Right hindlimb (tissue), 1 donor: ENCODE data around the gene DPP6.

Experiments
- DNase-seq: peaks from one replicate; pipeline ENCODE4 v3.0.0-alpha.2; 2018

Gene DPP6

DNA sequence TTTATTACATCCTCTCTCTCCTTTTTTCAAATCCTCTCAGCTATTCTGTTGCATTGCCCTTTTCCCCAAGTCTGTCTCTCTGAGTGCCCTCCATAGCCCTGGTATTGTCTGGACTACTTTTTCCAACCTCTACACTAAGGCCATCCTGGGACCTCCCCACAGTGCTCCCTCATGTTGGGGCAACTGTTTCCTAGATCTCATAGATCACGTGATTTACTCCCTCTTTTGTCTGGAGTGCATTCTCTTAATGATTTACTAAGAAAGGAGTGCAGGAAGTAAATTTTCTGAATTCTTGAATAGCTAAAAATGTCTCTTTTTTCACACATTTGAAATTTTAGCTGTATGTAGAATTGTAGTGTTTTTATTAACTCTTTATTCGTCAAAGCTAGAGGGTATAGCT lies 733.7 kb downstream of the DPP6 start:
- DNase-seq: no peak

DNA sequence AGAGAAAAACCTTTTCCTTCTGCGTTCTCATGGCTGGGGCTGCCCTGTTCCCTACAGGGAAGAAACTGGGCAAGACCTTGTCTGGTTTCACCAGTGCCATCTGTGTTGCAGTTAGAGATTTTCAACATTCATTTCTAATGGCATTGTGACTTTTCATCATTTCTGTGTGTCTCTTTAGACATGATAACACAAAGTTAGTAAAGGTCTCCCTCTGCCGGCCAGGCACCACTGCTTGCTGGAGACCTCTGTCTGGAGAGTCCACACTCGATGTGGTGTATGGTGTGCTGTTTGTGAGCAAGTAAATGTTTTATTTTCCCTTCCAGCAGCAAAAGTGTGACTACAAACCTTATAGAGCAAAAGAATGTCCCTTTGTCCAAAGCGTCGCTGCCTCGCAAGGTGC lies 737.2 kb downstream of the DPP6 start:
- no peak for DNase-seq

DNA sequence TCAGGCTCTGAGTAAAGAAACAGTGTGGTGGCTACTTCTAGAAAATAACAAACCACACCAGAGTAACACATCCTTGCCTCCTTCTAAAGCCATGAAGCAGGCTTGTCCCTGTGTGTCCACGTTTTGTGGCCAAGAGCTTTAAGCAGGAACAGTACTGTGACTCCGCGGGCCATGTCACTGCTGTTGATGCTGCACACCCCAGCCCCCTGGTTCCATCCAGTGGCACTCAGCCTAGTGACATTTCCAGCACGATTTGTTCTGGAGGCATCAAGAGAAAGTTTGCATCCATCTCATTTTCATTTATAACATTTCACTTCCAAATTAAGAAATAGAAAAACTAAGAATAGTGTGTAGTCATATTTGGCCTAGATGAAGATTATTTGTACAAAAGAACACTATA lies 739.4 kb downstream of the DPP6 start:
- no peak for DNase-seq

DNA sequence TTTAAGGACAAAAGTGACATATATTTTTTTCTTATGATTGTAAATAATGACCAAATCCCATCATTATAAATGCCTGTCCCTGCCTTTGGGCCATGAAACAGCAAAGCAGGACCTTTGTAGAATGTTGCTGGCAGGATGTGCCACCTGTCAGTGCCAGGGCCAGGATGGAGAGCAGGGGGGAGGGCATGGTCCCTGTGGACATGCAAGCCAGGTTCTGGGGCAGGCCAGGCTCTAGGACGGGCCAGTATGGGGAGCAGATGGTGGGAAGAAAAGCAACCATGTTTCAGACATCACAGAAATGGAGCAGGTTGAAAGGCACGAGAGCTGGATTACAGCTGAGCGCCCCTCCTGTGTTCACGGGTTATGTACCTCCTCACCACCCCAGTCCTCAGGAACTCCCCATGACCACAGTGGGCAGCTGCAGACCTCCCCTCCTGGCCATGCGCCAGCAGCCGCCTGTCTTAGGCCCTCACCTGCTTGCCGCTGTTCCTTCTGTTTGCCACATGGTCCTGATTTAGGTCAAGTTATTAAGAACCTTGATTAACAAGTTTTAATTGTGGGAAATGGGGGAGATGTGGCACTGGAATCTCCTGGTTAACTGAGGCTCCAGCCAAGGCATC lies 740.3 kb downstream of the DPP6 start:
- DNase-seq: no peak

DNA sequence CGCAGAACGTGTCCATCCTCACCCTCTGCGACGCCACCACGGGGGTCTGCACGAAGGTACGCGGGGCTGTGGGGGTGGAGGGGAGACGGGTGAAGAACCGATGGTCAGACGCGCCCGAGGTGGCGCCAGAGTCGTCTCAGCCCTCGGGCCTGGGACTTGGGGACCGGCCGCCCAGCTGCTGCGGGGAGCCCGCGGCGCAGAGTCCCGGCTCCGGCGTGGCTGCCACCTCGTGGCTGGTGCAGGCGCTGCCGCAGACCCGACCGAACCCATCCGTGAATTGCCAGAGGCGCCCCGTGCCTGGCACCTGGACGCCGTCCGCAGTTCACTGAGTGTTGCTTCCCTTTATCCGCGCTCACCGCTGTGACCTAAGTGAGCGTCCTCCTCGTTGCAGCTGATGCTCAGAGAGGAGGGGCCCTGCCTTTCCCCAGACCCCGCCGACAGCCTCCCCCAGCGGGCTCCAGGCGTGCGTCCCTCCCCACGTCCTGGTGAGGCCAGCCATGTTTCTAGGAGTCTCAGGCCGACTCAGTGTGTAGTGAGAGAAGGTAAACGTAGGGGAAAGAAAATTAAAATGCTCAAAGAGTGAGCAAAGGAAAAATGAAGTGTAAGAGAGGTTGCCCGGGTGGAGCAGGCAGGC lies 742.1 kb downstream of the DPP6 start:
- DNase-seq: peak; percentile 23

DNA sequence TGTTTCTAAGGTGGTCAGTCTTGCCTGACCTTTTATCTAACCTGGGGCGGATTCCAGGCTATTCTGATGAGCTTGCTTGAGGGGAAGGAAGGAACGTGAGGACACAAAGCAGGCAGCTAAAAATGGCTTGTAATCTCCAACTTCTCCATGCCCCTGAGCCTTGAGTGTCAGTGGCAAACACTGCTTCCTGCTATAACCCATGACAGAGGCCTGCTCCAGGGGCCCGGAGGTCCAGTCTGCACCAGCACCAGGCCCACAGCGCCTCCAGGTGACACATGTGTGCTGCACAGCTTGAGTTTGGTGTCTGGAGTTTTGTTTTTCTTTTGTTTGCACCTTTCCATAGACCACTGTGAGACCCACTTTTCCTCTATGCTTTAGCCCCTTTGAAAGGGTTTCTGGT lies 742.8 kb downstream of the DPP6 start:
- DNase-seq: no peak

DNA sequence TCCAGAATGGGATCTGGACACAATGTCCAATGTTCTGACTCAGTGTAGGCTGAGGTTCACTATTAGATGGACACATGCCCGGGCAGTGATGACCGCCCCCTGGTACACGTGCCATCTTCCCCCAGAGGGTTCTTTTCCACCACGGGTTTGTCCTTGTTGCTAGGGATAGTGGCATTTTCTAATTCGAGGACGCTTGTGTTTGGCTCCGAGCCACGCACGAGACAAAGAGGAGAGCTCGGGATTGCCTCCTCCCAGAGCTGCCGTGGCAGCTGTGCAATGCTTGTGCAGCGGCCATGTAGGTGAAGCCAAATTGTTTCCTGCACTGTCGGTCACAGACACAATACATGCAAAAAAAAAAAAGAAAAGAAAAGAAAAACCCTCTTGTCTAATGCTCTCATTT lies 743.2 kb downstream of the DPP6 start:
- no peak for DNase-seq

DNA sequence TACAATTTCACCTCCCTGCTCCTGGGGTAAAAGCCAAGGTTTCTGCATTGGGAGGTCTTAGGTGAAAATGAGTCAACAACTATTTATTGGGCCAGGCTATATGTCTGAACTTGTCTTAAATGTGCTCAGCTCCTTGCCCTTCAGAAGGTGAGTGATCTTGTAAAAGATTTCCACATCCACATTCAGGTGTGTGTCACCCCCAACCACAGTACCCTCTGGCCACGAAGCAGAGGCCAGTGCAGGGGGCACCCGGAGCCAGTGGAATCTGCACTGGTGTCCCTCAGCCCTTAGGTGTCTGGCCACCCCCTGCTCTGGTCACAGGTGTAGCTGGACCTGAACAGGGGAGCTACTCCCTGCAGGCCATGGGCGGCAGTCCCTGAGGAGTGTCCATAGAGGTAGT lies 752.3 kb downstream of the DPP6 start:
- no peak for DNase-seq

DNA sequence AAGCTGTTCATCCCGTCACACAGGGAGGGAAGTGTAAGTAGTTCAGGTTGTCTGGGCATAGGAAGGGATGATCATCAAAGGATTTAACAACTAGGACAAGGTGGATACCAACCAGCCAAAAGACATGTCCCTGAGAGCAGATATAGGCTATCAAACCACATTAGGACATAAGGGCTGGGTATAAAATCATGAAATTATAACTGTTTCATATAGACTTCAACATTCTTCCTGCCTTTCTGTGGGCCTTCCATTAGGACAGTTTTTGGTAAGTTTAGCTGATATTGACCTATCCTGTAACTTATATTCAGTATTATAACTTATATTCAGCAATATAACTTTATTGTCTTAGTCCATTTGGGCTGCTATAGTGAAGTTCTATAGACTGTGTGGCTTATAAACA lies 759.8 kb downstream of the DPP6 start:
- DNase-seq: no peak

DNA sequence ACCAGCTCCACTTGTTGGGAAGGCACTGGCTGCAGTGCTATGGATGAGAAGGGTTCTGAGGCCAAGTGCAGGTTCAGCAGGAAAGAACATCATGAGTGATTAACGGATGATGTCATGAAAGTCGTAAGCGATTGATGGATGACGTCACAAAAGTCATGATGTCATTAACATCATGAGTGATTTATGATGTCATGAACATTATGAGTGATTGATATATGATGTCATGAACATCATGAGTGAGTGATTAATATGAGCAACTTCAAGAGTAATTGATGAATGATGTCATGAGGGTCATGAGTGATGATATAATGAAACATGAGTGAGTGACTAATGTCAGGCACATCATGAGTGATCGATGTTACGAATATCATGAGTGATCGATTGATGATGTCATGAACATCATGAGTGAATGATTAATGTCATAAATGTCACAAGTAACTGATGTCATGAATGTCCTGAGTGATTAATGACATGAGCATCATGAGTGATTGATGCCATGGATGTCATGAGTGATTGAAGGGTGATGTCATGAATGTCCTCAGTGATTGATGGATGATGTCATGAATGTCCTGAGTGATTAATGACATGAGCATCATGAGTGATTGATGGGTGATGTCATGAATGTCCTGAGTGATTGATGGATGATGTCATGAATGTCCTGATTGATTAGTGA lies 765.2 kb downstream of the DPP6 start:
- no peak for DNase-seq

DNA sequence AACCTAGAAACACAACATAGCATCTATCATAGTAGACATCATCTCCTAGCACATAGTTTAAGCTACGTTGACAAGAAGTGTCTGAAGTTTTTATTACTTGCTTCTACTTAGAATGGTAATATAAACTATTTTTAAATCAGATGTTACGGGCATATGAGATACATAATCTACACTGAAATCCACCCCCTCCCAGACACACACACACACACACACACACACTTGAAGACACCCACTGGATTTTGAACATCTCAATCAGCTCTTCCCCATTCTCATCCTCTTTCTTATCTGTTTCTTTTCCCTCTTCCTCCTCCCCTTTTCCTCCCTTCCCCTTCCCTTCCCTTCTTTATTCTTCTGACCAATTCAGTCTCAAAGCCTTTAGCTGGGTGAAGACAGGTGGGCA lies 774.8 kb downstream of the DPP6 start:
- DNase-seq: no peak

DNA sequence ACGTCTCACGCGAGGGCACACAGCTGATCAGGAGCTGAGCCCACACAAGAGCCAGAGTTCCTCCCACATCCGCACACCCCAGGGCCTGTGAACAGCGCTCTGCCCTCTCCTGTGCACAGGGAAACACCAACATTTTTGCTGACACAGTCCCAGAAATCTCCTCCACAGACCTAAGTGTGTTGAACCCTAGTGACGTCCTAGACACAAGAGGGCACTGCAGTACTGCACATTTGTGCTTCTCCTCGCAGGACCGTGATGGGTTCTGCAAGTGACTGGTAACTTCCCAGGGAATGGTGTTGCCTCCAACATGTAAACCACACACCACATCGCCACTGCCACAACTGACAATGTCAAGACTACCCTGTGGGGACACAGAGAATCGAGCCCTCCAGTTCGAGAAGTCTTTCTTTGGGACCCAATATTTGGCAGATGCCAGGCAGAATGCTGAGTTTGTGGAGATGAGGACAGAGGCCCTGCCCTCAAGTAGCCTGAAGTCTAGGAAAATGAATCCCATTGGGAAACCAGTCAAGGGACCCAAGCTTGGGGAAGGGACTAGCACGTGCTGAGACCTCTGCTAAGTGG lies 780.5 kb downstream of the DPP6 start:
- DNase-seq: no peak

DNA sequence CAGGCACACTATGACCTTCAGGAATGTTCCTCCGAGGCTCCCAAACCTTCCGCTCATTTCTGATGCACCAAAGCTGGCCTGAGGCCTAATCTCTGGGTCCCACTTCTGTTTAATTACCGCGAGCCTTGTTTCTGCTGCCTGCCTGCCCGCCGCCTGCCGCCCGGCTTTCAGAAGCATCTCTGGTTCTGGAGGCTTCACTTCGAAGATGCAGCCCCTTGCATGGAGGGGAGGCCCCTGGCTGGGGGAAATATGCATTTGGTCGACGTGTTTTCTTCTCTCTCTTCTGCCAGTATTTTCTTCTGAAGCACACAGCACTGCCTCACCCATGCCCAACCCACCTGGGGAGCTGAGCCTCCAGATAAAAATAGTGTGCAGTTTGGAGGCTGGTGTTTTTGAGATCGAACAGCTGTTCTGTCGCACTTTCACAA lies 783.8 kb downstream of the DPP6 start:
- DNase-seq: no peak

DNA sequence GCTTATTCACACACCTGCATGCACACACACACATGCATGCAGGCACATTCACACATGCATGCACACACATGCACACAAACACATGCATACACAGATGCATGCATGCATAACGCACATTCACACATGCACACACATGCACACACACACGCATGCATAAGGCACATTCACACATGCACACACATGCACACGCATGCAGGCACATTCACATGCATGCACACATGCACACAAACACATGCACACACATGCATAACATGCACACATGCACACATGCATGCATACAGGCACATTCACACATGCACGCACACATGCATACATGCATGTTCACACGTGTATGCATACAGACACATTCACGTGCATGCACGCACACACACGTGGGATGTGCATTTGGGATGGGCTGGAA lies 784.9 kb downstream of the DPP6 start:
- no peak for DNase-seq

DNA sequence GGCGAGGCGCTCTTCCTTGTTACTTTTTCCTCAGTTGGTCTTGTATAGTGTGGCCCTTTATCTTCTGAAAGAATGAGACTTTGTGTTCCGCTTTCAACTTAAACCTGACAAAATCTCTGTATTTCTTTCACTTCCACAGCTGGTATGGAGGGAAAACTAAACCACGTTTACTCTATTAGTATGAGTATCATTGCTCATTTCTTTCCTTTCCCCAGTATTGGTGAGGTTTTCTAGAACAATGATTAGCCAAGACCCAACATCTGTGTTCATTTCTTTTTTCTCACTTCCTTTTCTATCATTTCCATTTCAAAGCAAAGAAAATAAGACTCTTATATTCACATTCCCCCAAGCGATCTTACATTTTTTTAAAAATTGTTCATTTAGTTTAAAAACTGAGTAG lies 785.4 kb downstream of the DPP6 start:
- no peak for DNase-seq

DNA sequence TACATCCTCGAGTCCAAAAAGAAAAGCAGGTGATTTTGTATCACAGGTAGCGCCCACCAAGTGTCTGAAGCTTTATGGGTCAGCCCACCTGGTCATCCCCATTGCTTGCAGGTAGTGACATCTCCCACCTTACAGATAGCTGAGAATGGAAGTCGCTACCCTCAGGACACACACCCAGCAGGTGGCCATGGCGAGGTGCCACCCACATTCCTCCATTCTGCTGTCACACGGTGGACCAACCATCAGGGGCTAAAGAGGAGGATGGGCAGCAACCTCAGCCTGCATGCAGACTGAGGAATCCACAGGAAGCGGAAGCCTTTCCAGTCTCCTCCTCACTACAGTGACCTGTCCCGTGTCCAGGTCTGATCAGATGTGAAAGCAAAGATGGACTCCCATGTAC lies 787.9 kb downstream of the DPP6 start:
- DNase-seq: no peak

DNA sequence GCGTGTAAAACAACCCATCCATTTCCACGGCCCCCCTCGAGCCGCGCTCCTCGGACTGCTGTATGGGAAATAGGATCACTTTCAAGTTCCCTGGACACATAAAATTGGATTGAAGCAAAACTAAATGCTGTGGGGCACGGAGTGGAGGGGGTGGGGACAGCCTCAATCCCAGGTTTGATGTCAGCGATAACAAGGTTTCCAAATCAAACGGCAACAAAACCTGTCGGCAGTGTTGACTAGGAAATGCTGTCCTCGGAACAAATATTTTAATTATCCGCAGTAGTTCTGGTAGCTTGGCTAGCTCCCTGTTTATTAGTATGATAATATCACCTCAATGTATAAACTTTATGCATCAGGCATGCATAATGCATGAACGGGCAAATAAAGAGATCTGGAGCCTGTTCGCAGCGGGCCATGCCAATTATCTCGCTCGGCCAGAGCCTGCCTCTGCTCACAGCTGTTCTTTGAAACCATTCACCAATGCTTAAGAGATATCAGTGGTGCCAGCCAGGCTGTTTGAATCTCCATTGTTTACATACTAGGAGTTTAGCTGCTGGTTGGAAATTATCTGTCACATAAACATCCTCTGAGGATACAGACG lies 789.6 kb downstream of the DPP6 start:
- DNase-seq: peak; percentile 28

DNA sequence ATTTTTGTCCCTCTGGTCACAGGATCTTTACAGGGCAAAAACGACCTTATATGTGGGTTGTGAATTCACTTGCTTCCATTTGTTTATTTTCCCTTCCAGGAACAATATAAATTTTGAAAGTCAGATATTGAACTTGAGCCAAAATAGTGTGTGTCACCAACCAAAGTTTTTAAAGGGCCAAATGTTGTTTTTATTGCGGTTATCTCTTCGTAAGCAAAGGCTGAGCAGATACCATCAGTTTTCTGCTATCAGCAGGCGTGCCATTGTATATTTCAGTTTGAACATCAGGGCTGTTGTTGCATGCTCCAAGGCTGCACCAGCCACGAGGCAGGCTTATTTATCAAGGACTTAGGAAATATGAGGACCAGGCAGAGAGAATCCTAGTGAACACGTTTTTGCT lies 790.4 kb downstream of the DPP6 start:
- no peak for DNase-seq

DNA sequence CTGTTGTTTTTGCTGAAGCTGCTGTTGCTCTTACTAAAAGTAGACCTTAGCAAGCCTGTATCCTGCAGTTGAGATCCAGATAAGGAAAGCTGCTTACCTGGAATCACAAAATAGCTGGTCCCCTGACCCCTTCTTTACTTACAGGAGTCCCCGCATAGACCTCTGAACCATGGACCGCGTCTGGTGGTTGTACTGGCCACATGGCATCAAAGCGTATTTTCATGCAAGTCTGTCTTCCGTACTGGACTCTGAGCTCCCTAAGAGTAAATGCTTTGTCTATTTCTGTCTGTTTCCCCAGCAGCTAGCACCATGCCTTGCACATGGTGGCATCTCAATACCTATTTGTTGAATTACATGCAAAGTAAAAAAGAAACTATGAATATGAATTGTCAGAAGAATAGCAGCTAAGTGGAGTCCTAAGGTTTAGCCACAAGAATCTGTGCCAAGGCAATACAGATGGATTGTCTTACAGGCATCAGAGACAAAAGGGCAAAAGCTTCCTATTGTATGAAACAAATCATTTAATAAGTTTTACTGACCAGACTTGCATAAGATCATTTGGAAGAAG lies 791.6 kb downstream of the DPP6 start:
- no peak for DNase-seq

DNA sequence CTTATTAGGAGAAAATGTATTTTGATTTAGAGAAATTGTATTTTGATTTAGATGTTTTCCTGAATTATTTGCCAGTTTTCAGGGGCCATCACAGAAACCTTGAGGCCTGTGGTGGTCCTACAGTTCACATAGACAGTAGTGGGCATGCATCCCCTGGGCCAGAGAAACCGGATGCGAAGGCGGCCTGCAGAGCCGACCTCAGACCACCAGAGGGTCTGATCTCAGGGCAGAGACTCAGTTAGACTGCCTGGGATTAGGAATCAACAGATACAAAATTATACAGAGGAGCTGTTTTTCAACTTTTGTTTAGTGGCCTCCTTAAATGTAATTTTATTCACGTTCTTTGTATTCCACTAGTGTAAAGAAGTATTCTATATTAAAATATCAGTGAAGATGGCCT lies 792.3 kb downstream of the DPP6 start:
- DNase-seq: no peak

DNA sequence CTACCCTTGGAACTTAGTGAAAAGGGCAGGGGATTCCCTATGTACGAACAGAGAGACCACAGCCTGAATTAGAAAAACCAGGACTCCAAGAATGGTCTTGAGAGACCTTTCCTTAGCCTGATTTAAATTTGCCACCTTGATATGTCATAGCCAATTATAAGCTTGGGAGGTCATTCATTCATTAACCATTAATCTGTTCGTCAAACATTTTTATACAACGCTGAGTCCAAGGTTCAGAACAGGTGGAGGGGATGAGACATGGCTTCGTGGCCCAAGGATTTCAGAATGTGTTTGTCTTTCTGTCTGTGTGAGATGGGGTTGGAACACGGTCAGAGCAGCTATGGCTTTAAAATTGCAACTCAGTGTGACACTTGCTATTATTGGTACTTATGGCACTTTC lies 792.8 kb downstream of the DPP6 start:
- no peak for DNase-seq

DNA sequence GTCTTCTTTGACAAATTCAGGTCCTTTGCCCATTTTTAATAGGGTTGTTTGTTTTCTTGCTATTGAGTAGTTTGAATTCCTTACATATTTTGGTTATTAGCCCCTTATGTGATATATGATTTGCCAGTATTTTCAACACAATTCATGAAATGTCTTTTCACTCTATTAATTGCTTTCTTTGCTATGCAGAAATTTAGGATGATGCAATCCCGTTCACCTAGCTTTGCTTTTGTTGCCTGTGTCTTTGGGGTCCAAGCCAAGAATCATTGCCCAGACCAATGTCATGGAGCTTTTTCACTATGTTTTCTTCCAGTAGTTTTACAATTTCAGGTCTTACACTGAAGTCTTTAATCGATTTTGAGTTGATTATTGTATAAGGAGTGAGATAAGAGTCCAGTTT lies 796.3 kb downstream of the DPP6 start:
- DNase-seq: no peak

DNA sequence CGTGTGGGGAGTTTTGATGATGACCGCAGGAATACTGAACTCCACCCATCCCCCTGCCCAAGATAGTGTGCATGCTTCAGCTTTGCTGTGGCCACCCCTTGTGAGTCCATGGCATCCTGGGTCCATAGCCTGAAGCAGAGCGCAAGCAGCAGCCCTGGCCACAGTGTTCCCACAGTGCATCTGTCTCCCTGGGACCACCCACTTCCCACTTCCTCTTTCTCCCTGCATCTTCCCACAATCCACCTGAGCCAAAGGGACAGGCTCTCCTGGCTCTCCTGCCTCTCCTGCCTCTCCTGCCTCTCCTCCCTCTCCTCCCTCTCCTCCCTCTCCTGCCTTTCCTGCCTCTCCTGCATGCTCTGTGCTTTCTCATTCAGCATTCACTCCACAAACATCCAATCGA lies 800.0 kb downstream of the DPP6 start:
- DNase-seq: no peak
